GM12878 (cell line): Measurements from ENCODE around the gene BRF1. TPM values are rescaled to one million over a fixed set of nuclear protein-coding genes. Genes with fewer than 3 reads are reported as not detected.

Experiments
- ATAC-seq: fragments of 200-7000 bp; cut with Tn5 transposase; 3 replicates; pipeline ENCODE4 v1.9.1; 2020; ENCODE audit warnings: mild to moderate bottlenecking, moderate library complexity
- BruUV-seq: library from RNA; stranded (reverse); fragments of 400-500 nt; replicated peaks from 2 replicates; lab custom pipeline; 2021; lab: Mats Ljungman, UMichigan
- CTCF ChIA-PET: fragments of 300-600 bp; sonication (Branson Sonifier 250); formaldehyde crosslinking; extraction: SDS; loops from one replicate; lab custom pipeline; 2021; ENCODE audit warnings: inconsistent platforms; lab: Yijun Ruan, JAX
- POLR2A ChIA-PET: fragments of 350-600 bp; formaldehyde crosslinking; extraction: SDS; loops from one replicate; lab custom pipeline; 2021; ENCODE audit warnings: inconsistent platforms; lab: Charles Lee
- RAD21 ChIA-PET: fragments of 300-600 bp; sonication (Branson Sonifier 250); formaldehyde crosslinking; loops from one replicate; lab custom pipeline; 2023; ENCODE audit warnings: antibody characterized with exemption; ENCODE audit not compliant: unreplicated experiment; lab: Charles Lee
- SMC1A ChIA-PET: fragments of 300-600 bp; sonication (Branson Sonifier 250); formaldehyde crosslinking; loops from one replicate; lab custom pipeline; 2023; ENCODE audit not compliant: unreplicated experiment, uncharacterized antibody; lab: Charles Lee
- DNase-seq: peaks from one replicate; pipeline ENCODE4 v3.0.0-alpha.2; 2011; ENCODE audit warnings: low read depth, low spot score
- FAIRE-seq: peaks from 3 replicates; lab custom pipeline; 2011; peaks lifted over from hg19 to GRCh38; lab: Jason Lieb, UNC
- H2AFZ ChIP-seq: 2 replicates; pipeline ENCODE4 v1.6.0; 2011; ENCODE audit warnings: low read depth, low read length, control low read depth; ENCODE audit not compliant: control insufficient read depth
- H3K27ac ChIP-seq: 2 replicates; pipeline ENCODE4 v1.5.1; 2011; ENCODE audit warnings: control low read depth; ENCODE audit not compliant: control insufficient read depth, insufficient read depth
- H3K27me3 ChIP-seq, 2 experiments: replicated peaks in 1 of 2; 2 replicates each; pipeline versions ENCODE4 v1.6.0 to v1.6.1; 2011; ENCODE audit warnings: low read length in 1 of 2; ENCODE audit not compliant: control insufficient read depth in 2 of 2, insufficient read depth in 2 of 2
- H3K36me3 ChIP-seq, 2 experiments: 2 replicates each; pipeline ENCODE4 v1.5.1; 2011; ENCODE audit warnings: low read length in 1 of 2; ENCODE audit not compliant: control insufficient read depth in 2 of 2, insufficient read depth in 2 of 2
- H3K4me1 ChIP-seq: 2 replicates; pipeline ENCODE4 v1.6.1; 2011; ENCODE audit warnings: mild to moderate bottlenecking, low read length, moderate library complexity, mixed read lengths; ENCODE audit not compliant: control insufficient read depth, insufficient read depth
- H3K4me2 ChIP-seq: 2 replicates; pipeline ENCODE4 v1.6.0; 2011; ENCODE audit warnings: control low read depth; ENCODE audit not compliant: control insufficient read depth, insufficient read depth
- H3K4me3 ChIP-seq: fragments of 200-600 bp; sonication (generic); 2 replicates; pipeline ENCODE4 v1.5.1; 2016
- H3K79me2 ChIP-seq: 2 replicates; pipeline ENCODE4 v1.6.0; 2011; ENCODE audit warnings: low read length; ENCODE audit not compliant: control insufficient read depth, insufficient read depth
- H3K9ac ChIP-seq: 2 replicates; pipeline ENCODE4 v1.8.0; 2011; ENCODE audit warnings: low read length, control low read depth, mixed read lengths; ENCODE audit not compliant: control insufficient read depth, insufficient read depth
- H3K9me3 ChIP-seq: replicated peaks from 3 replicates; pipeline ENCODE4 v1.5.1; 2011; ENCODE audit warnings: mild to moderate bottlenecking, low read length; ENCODE audit not compliant: control insufficient read depth, insufficient read depth
- H4K20me1 ChIP-seq: 2 replicates; pipeline ENCODE4 v1.6.0; 2011; ENCODE audit not compliant: control insufficient read depth, insufficient read depth
- BCL11A ChIP-seq: IDR thresholded peaks from 2 replicates; pipeline ENCODE4 v1.6.1; 2011; ENCODE audit warnings: low read depth, low read length
- BHLHE40 ChIP-seq, 2 experiments: fragments of 450-650 bp in 1 of 2; IDR thresholded peaks; 2 replicates each; pipeline ENCODE4 v1.6.1; 2011 to 2017; ENCODE audit warnings: low read depth in 2 of 2, borderline replicate concordance in 1 of 2, improper control_type of control experiment in 1 of 2, low read length in 1 of 2, mild to moderate bottlenecking in 1 of 2
- CBX3 ChIP-seq: fragments of 200-600 bp; sonication (generic); IDR thresholded peaks from 2 replicates; pipeline ENCODE4 v1.6.1; 2016; ENCODE audit warnings: low read depth, borderline replicate concordance
- EED ChIP-seq: sonication (generic); IDR thresholded peaks from 2 replicates; pipeline ENCODE4 v1.6.1; 2016; ENCODE audit warnings: antibody characterized with exemption, low read depth
- IRF3 ChIP-seq: fragments of 450-650 bp; IDR thresholded peaks from 2 replicates; pipeline ENCODE4 v1.6.1; 2014; ENCODE audit warnings: mild to moderate bottlenecking
- MTA2 ChIP-seq: fragments of 450-650 bp; IDR thresholded peaks from 2 replicates; pipeline ENCODE4 v1.6.1; 2016; ENCODE audit warnings: low read depth, mild to moderate bottlenecking, moderate library complexity
- NKRF ChIP-seq: fragments of 450-650 bp; conservative IDR thresholded peaks from 2 replicates; pipeline ENCODE4 v1.6.1; 2017; ENCODE audit warnings: mild to moderate bottlenecking, moderate library complexity
- PAX8 ChIP-seq: fragments of 450-650 bp; IDR thresholded peaks from 2 replicates; pipeline ENCODE4 v1.6.1; 2017; ENCODE audit warnings: mild to moderate bottlenecking, moderate library complexity
- RFX5 ChIP-seq: IDR thresholded peaks from 2 replicates; pipeline ENCODE4 v1.6.1; 2011; ENCODE audit warnings: low read depth, low read length, improper control_type of control experiment
- SMAD1 ChIP-seq: fragments of 450-650 bp; IDR thresholded peaks from 2 replicates; pipeline ENCODE4 v1.6.1; 2018; ENCODE audit warnings: mild to moderate bottlenecking, low read depth; ENCODE audit not compliant: partially characterized antibody
- STAT3 ChIP-seq: IDR thresholded peaks from 2 replicates; pipeline ENCODE4 v1.6.1; 2011; ENCODE audit warnings: low read depth, low read length, improper control_type of control experiment
- YY1 ChIP-seq: IDR thresholded peaks from 2 replicates; pipeline ENCODE4 v1.6.1; 2011; ENCODE audit warnings: low read depth, mild to moderate bottlenecking, low read length
- ZBED1 ChIP-seq: IDR thresholded peaks from 2 replicates; pipeline ENCODE4 v1.6.1; 2016; ENCODE audit warnings: borderline replicate concordance
- WGBS: methylation state at CpG from one replicate; pipeline ENCODE4 v1.1.6; 2016; ENCODE audit warnings: low lambda C conversion rate; ENCODE audit not compliant: insufficient replicate concordance, insufficient coverage; ENCODE audit errors: missing lambda C conversion rate; 5-methylcytosine and 5-hydroxymethylcytosine counted together
- in situ Hi-C: fragments of 300-500 bp; cut with MboI; formaldehyde crosslinking; loops from 9 replicates; pipeline ENCODE4 v1.14.3; 2018; ENCODE audit warnings: mixed read lengths
- intact Hi-C: fragments of 100-400 bp; cut with micrococcal nuclease; formaldehyde crosslinking; loops from one replicate; pipeline ENCODE4 v1.14.2; 2022; ENCODE audit not compliant: unreplicated experiment
- polyA plus RNA-seq, 11 experiments: library from polyadenylated mRNA; depleted of rRNA in 4 of 11; unstranded in 6 of 11; stranded (reverse) in 5 of 11; fragments of >200 nt; fragmentation: Nextera tagmentation in 4 of 11; fragmentation: Illumina TruSeq in 1 of 11; extraction: Ambion mirVana in 4 of 11; extraction: Trizol in 1 of 11; gene quantifications; 1 replicate in 1 of 11; 2 replicates in 10 of 11; pipeline versions ENCODE4 v1.2.1 to v1.2.3, GENCODE V29; 2011 to 2016; ENCODE audit warnings: inconsistent platforms in 2 of 11, missing spikeins in 2 of 11, low read depth in 1 of 11
- total RNA-seq, 4 experiments: library from RNA; depleted of rRNA in 3 of 4; stranded (reverse); fragments of >200 nt in 3 of 4; fragmentation: Illumina TruSeq in 1 of 4; extraction: Trizol in 1 of 4; gene quantifications; 2 replicates each; pipeline versions ENCODE4 v1.2.1 to v1.2.3, GENCODE V29; 2013 to 2021
- TF ChIP-seq, protein P1 (sequence below): fragments of 450-650 bp; IDR thresholded peaks from 2 replicates; pipeline ENCODE4 v1.6.1; 2016; ENCODE audit warnings: mild to moderate bottlenecking, moderate library complexity, borderline replicate concordance

BRF1 gene
- total and polyA plus RNA-seq, 10 of the 15 experiments (the other 5 are each of a cell fraction or from before 2014, with no cell fraction given), result 0.21 to 33.5 (median 10.7) TPM

GRCh38 chr14:105240811-105241576, 59.8 kb downstream of the BRF1 start (continued):
- TF ChIP-seq YY1, result no peak

DNA sequence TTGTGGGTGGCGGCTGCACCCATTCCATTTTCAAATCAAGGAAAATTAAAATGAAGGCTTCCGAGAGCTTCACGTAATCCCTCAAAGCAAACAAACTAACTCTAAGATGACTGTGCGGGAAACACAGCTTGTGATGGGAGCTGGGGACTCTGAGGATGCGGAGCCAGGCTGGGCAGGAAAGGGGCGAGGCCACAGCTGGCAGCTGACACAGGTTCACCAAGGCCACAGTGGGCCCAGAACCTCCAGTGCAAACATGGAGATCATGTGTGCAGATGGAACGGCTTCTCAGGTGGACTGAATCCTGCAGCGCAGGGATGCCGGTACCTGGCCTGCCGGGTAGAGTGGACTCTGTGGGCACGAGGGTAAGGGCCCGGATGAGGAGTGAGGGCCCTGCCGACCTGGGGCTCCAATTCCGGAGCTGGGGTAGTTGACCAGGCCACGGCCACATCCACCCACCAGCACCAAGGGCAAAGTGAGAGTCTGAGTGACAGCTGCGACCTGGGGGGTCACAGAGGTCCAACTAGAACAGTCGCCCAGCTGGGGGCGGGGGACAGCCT, 71.6 kb downstream of the BRF1 start:
- 90% methylated on average over 17 of the region's 18 CpGs for WGBS
- ChIA-PET CTCF (no interaction called here), POLR2A (no interaction called here), RAD21 (no interaction called here), SMC1A (no interaction called here)
- no peak overlapping the region for H3K27ac ChIP-seq
- no peak for FAIRE-seq
- no peaks in the 10 kb centered on the region for H3K79me2 ChIP-seq
- ATAC-seq, result no peak
- intact Hi-C loops, result no loop called here
- H3K36me3 ChIP-seq, result peaks cover 3 to 9% of the 10 kb centered on the region in 2 experiments; a peak in 3 of 4 replicates
- DNase-seq, result no peak
- BruUV-seq, result no TSS peak
- H3K4me2 ChIP-seq, result no peak overlapping the region
- no peaks in the 10 kb centered on the region for H3K4me1 ChIP-seq
- H3K9ac ChIP-seq, result no peak overlapping the region
- H4K20me1 ChIP-seq, result no peaks in the 10 kb centered on the region
- no peak overlapping the region for H3K4me3 ChIP-seq
- no peak overlapping the region for H2AFZ ChIP-seq
- no peaks in the 10 kb centered on the region for H3K27me3 ChIP-seq
- no peaks in the 10 kb centered on the region for H3K9me3 ChIP-seq
- in situ Hi-C loops, result no loop called here
- no peak for TF ChIP-seq PAX8
- TF ChIP-seq, protein P1, sequence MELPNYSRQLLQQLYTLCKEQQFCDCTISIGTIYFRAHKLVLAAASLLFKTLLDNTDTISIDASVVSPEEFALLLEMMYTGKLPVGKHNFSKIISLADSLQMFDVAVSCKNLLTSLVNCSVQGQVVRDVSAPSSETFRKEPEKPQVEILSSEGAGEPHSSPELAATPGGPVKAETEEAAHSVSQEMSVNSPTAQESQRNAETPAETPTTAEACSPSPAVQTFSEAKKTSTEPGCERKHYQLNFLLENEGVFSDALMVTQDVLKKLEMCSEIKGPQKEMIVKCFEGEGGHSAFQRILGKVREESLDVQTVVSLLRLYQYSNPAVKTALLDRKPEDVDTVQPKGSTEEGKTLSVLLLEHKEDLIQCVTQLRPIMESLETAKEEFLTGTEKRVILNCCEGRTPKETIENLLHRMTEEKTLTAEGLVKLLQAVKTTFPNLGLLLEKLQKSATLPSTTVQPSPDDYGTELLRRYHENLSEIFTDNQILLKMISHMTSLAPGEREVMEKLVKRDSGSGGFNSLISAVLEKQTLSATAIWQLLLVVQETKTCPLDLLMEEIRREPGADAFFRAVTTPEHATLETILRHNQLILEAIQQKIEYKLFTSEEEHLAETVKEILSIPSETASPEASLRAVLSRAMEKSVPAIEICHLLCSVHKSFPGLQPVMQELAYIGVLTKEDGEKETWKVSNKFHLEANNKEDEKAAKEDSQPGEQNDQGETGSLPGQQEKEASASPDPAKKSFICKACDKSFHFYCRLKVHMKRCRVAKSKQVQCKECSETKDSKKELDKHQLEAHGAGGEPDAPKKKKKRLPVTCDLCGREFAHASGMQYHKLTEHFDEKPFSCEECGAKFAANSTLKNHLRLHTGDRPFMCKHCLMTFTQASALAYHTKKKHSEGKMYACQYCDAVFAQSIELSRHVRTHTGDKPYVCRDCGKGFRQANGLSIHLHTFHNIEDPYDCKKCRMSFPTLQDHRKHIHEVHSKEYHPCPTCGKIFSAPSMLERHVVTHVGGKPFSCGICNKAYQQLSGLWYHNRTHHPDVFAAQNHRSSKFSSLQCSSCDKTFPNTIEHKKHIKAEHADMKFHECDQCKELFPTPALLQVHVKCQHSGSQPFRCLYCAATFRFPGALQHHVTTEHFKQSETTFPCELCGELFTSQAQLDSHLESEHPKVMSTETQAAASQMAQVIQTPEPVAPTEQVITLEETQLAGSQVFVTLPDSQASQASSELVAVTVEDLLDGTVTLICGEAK, result no peak
- no peak for TF ChIP-seq BCL11A
- TF ChIP-seq STAT3, result no peak
- no peak for TF ChIP-seq MTA2
- TF ChIP-seq RFX5, result no peak
- TF ChIP-seq ZBED1, result no peak
- no peak for TF ChIP-seq BHLHE40 (IDR thresholded peaks at IDR 0.05; ENCODE audit: borderline replicate concordance in 1 of 2, low read depth in 2 of 2, low read length in 1 of 2)
- no peak for TF ChIP-seq SMAD1
- TF ChIP-seq CBX3, result no peak
- no peak for TF ChIP-seq NKRF
- no peak for TF ChIP-seq IRF3
- no peak for TF ChIP-seq EED
